Measurements from ENCODE around the gene CRB1.
"Not testable (repeated sequence)": the region's sequence is repeated elsewhere in the genome, so short reads cannot be mapped to it uniquely, and the experiment has no call there.

Gene CRB1

GRCh38 chr1:197391303-197392226, 123.5 kb downstream of the CRB1 start:
- Histone ChIP-seq H3K4me3 (ENCODE audit: low read depth, low read length) (no peak overlapping the region), H3K4me1 (ENCODE audit: control insufficient read depth, insufficient read depth, low read length) (no peaks in the 10 kb centered on the region), H3K9ac (ENCODE audit: low read depth, low read length) (no peak overlapping the region), H3K27me3 (ENCODE audit: control insufficient read depth, insufficient read depth, low read length) (no peaks in the 10 kb centered on the region), H3K9me3 (ENCODE audit: control insufficient read depth, insufficient read depth, low read length) (no peaks in the 10 kb centered on the region), H3K36me3 (ENCODE audit: control insufficient read depth, insufficient read depth, low read length) (no peaks in the 10 kb centered on the region)

GRCh38 chr1:197392541-197392940, 124.5 kb downstream of the CRB1 start:
- Histone ChIP-seq H3K4me3 (ENCODE audit: low read depth, low read length) (no peak overlapping the region), H3K36me3 (ENCODE audit: control insufficient read depth, insufficient read depth, low read length) (no peaks in the 10 kb centered on the region), H3K9me3 (ENCODE audit: control insufficient read depth, insufficient read depth, low read length) (no peaks in the 10 kb centered on the region), H3K4me1 (ENCODE audit: control insufficient read depth, insufficient read depth, low read length) (no peaks in the 10 kb centered on the region), H3K9ac (ENCODE audit: low read depth, low read length) (no peak overlapping the region), H3K27me3 (ENCODE audit: control insufficient read depth, insufficient read depth, low read length) (no peaks in the 10 kb centered on the region)

GRCh38 chr1:197393105-197393504, 125.1 kb downstream of the CRB1 start:
- H3K9ac ChIP-seq (ENCODE audit: low read depth, low read length) = no peak overlapping the region
- no peaks in the 10 kb centered on the region for H3K4me1 ChIP-seq (ENCODE audit: control insufficient read depth, insufficient read depth, low read length)
- H3K4me3 ChIP-seq (ENCODE audit: low read depth, low read length) = no peak overlapping the region
- H3K36me3 ChIP-seq (ENCODE audit: control insufficient read depth, insufficient read depth, low read length) = no peaks in the 10 kb centered on the region
- H3K27me3 ChIP-seq (ENCODE audit: control insufficient read depth, insufficient read depth, low read length) = no peaks in the 10 kb centered on the region
- no peaks in the 10 kb centered on the region for H3K9me3 ChIP-seq (ENCODE audit: control insufficient read depth, insufficient read depth, low read length)

DNA sequence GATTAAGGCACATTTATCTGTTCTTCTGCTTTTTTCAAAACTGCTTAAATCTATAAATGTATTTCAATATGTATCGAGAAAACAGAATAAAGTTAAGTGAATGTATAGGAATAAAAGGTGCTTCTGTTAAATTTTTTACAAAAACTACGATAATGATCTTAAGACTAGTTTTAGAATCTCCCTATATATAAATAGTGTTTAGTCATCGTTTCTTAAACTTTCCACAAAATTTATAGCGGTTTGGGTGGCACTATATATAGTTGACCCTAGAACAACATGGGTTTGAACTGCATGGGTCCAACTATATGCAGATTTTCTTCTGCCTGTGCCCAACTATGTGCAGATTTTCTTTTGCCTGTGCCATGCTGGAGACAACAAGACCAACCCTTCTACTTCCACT, 125.7 kb downstream of the CRB1 start:
- Histone ChIP-seq H3K9ac (ENCODE audit: low read depth, low read length) (no peak overlapping the region), H3K36me3 (ENCODE audit: control insufficient read depth, insufficient read depth, low read length) (no peaks in the 10 kb centered on the region), H3K4me1 (ENCODE audit: control insufficient read depth, insufficient read depth, low read length) (no peaks in the 10 kb centered on the region)

DNA sequence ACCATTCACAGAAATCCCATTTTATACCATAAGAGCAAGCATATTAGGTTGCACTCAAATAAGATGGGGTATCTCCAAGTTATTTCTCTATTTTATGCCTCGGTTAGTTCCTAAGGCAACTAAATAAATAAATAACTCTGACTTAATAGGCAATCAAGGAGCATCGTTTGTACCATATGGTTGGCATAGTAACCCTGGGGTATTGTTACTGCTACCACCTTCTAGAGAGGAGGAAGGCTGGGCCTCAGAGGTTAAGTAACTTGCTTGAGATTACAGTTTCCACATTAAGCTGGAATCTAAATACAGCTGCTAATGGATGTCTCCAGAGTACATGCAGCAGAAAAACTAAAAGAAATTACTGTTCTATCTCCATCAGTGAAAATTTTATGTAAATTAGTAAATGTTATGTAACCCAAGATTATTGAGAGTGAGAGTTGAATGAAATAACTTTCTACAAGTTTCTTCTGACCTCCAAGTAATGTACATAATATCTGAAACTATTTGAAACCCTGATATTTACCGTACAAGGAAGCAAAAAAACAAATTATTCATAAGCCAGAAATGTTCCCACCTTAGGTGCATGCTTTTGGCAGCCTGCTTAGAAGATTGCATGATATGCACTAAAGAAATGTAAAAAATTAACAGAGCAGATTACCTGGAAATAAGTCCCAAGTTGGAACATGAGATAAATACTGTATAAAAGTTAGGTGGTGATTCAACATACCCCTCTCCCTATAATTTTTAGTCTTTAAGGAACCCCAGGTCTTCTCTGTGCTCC, 127.0 kb downstream of the CRB1 start:
- Histone ChIP-seq H3K9ac (ENCODE audit: low read depth, low read length) (no peak overlapping the region), H3K27me3 (ENCODE audit: control insufficient read depth, insufficient read depth, low read length) (no peaks in the 10 kb centered on the region), H3K4me1 (ENCODE audit: control insufficient read depth, insufficient read depth, low read length) (no peaks in the 10 kb centered on the region), H3K36me3 (ENCODE audit: control insufficient read depth, insufficient read depth, low read length) (no peaks in the 10 kb centered on the region), H3K9me3 (ENCODE audit: control insufficient read depth, insufficient read depth, low read length) (no peaks in the 10 kb centered on the region), H3K4me3 (ENCODE audit: low read depth, low read length) (no peak overlapping the region)

More for the DNA sequence above, 125.7 kb downstream of the CRB1 start:
- Histone ChIP-seq H3K4me3 (ENCODE audit: low read depth, low read length) (no peak overlapping the region), H3K27me3 (ENCODE audit: control insufficient read depth, insufficient read depth, low read length) (no peaks in the 10 kb centered on the region), H3K9me3 (ENCODE audit: control insufficient read depth, insufficient read depth, low read length) (no peaks in the 10 kb centered on the region)

DNA sequence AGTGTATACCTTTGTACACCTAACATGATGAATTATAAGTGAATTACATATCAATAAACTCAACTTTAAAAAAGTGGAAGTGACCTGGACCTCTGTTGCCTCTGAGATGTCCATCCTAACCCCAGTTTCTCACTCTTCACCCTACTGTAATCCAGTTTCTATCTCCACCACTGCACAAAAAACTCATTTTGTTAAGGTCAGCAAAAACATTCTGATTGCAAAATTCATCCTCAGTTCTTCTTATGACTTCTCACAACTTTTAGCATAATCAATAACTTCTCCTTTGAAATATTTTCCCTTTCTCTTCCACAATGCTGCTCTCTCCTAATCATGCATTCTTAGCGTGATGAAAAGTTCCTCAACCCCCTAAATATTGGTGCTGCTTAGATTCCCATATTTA, 129.8 kb downstream of the CRB1 start:
- no peaks in the 10 kb centered on the region for H3K36me3 ChIP-seq (ENCODE audit: control insufficient read depth, insufficient read depth, low read length)
- no peak overlapping the region for H3K4me3 ChIP-seq (ENCODE audit: low read depth, low read length)
- no peaks in the 10 kb centered on the region for H3K27me3 ChIP-seq (ENCODE audit: control insufficient read depth, insufficient read depth, low read length)
- no peaks in the 10 kb centered on the region for H3K9me3 ChIP-seq (ENCODE audit: control insufficient read depth, insufficient read depth, low read length)
- no peaks in the 10 kb centered on the region for H3K4me1 ChIP-seq (ENCODE audit: control insufficient read depth, insufficient read depth, low read length)
- H3K9ac ChIP-seq (ENCODE audit: low read depth, low read length) = no peak overlapping the region

GRCh38 chr1:197399755-197400521, 131.9 kb downstream of the CRB1 start:
- no peaks in the 10 kb centered on the region for H3K9me3 ChIP-seq (ENCODE audit: control insufficient read depth, insufficient read depth, low read length)
- H3K9ac ChIP-seq (ENCODE audit: low read depth, low read length) = no peak overlapping the region
- H3K4me3 ChIP-seq (ENCODE audit: low read depth, low read length) = no peak overlapping the region
- H3K4me1 ChIP-seq (ENCODE audit: control insufficient read depth, insufficient read depth, low read length) = no peaks in the 10 kb centered on the region
- H3K36me3 ChIP-seq (ENCODE audit: control insufficient read depth, insufficient read depth, low read length) = no peaks in the 10 kb centered on the region
- no peaks in the 10 kb centered on the region for H3K27me3 ChIP-seq (ENCODE audit: control insufficient read depth, insufficient read depth, low read length)

- Histone ChIP-seq H3K36me3 (ENCODE audit: control insufficient read depth, insufficient read depth, low read length) (no peaks in the 10 kb centered on the region), H3K9ac (ENCODE audit: low read depth, low read length) (no peak overlapping the region), H3K4me3 (ENCODE audit: low read depth, low read length) (no peak overlapping the region), H3K9me3 (ENCODE audit: control insufficient read depth, insufficient read depth, low read length) (no peaks in the 10 kb centered on the region), H3K4me1 (ENCODE audit: control insufficient read depth, insufficient read depth, low read length) (no peaks in the 10 kb centered on the region), H3K27me3 (ENCODE audit: control insufficient read depth, insufficient read depth, low read length) (no peaks in the 10 kb centered on the region)
These were observed 132.5 kb downstream of the CRB1 start for GRCh38 chr1:197400522-197400902.

- Histone ChIP-seq H3K36me3 (ENCODE audit: control insufficient read depth, insufficient read depth, low read length) (no peaks in the 10 kb centered on the region), H3K9me3 (ENCODE audit: control insufficient read depth, insufficient read depth, low read length) (no peaks in the 10 kb centered on the region), H3K27me3 (ENCODE audit: control insufficient read depth, insufficient read depth, low read length) (no peaks in the 10 kb centered on the region), H3K4me1 (ENCODE audit: control insufficient read depth, insufficient read depth, low read length) (no peaks in the 10 kb centered on the region), H3K9ac (ENCODE audit: low read depth, low read length) (no peak overlapping the region), H3K4me3 (ENCODE audit: low read depth, low read length) (no peak overlapping the region)
These were observed 134.1 kb downstream of the CRB1 start for GRCh38 chr1:197402189-197402588.

GRCh38 chr1:197404774-197405173, 136.7 kb downstream of the CRB1 start:
- not testable (repeated sequence) for H3K9me3 ChIP-seq (ENCODE audit: control insufficient read depth, insufficient read depth, low read length); H3K9ac ChIP-seq (ENCODE audit: low read depth, low read length); H3K36me3 ChIP-seq (ENCODE audit: control insufficient read depth, insufficient read depth, low read length); H3K4me3 ChIP-seq (ENCODE audit: low read depth, low read length); H3K27me3 ChIP-seq (ENCODE audit: control insufficient read depth, insufficient read depth, low read length); H3K4me1 ChIP-seq (ENCODE audit: control insufficient read depth, insufficient read depth, low read length)

DNA sequence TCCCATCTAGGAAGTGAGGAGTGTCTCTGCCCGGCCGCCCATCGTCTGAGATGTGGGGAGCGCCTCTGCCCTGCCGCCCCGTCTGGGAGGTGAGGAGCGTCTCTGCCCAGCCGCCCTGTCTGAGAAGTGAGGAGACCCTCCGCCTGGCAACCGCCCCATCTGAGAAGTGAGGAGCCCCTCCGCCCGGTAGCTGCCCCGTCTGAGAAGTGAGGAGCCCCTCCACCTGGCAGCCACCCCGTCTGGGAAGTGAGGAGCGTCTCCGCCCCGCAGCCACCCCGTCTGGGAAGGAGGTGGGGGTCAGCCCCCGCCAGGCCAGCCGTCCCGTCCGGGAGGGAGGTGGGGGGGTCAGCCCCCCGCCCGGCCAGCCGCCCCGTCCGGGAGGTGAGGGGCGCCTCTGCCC, 137.6 kb downstream of the CRB1 start:
- not testable (repeated sequence) for H3K9ac ChIP-seq (ENCODE audit: low read depth, low read length); H3K4me1 ChIP-seq (ENCODE audit: control insufficient read depth, insufficient read depth, low read length); H3K9me3 ChIP-seq (ENCODE audit: control insufficient read depth, insufficient read depth, low read length); H3K4me3 ChIP-seq (ENCODE audit: low read depth, low read length); H3K27me3 ChIP-seq (ENCODE audit: control insufficient read depth, insufficient read depth, low read length); H3K36me3 ChIP-seq (ENCODE audit: control insufficient read depth, insufficient read depth, low read length)
